Kidney epithelial cell (primary cell): ENCODE results near the gene ST3GAL5. TPM values are rescaled to one million over a fixed set of nuclear protein-coding genes. Genes with fewer than 3 reads are reported as not detected.

ENCODE experiments used
- DNase-seq: peaks from one replicate; pipeline ENCODE4 v3.0.0-alpha.2; 2010; ENCODE audit warnings: low read depth
- H3K27me3 ChIP-seq: 2 replicates; pipeline ENCODE4 v1.6.0; 2011; ENCODE audit warnings: low read length; ENCODE audit not compliant: control insufficient read depth, insufficient read depth
- H3K36me3 ChIP-seq: 2 replicates; pipeline ENCODE4 v1.5.1; 2011; ENCODE audit warnings: low read length; ENCODE audit not compliant: control insufficient read depth, insufficient read depth
- H3K4me3 ChIP-seq: 2 replicates; pipeline ENCODE4 v1.5.1; 2011; ENCODE audit warnings: low read depth, mild to moderate bottlenecking, control low read depth, low read length
- CTCF ChIP-seq: IDR thresholded peaks from 2 replicates; pipeline ENCODE4 v1.5.1; 2011; ENCODE audit warnings: mild to moderate bottlenecking, moderate library complexity, low read length, control low read depth, inconsistent platforms; ENCODE audit not compliant: insufficient read depth, poor library complexity, severe bottlenecking
- total RNA-seq: library from RNA; depleted of rRNA; stranded (reverse); fragments of >200 nt; gene quantifications from 2 replicates; pipeline ENCODE4 v1.2.3, GENCODE V29; 2015

Gene ST3GAL5
- total RNA-seq, 1 donor from 2014 or later: 3.0 TPM

- DNase-seq: no peak
- TF ChIP-seq CTCF: no peak
- no peaks in the 10 kb centered on the region for H3K36me3 ChIP-seq
- no peak overlapping the region for H3K4me3 ChIP-seq
- H3K27me3 ChIP-seq: peaks cover 8% of the 10 kb centered on the region
Observed at GRCh38 chr2:85789271-85789670, 99.5 kb downstream of the ST3GAL5 start.

GRCh38 chr2:85788603-85789002 is 100.2 kb downstream of the ST3GAL5 start:
- Histone ChIP-seq H3K27me3 (peaks cover 8% of the 10 kb centered on the region), H3K4me3 (no peak overlapping the region), H3K36me3 (no peaks in the 10 kb centered on the region)
- no peak for TF ChIP-seq CTCF
- no peak for DNase-seq

GRCh38 chr2:85787981-85788340 is 100.8 kb downstream of the ST3GAL5 start:
- DNase-seq: no peak
- H3K4me3 ChIP-seq: no peak overlapping the region
- peaks cover 8% of the 10 kb centered on the region for H3K27me3 ChIP-seq
- no peaks in the 10 kb centered on the region for H3K36me3 ChIP-seq
- TF ChIP-seq CTCF: no peak

GRCh38 chr2:85787282-85787980 is 101.4 kb downstream of the ST3GAL5 start:
- H3K27me3 ChIP-seq: peaks cover 8% of the 10 kb centered on the region
- no peaks in the 10 kb centered on the region for H3K36me3 ChIP-seq
- no peak for DNase-seq
- TF ChIP-seq CTCF: no peak
- no peak overlapping the region for H3K4me3 ChIP-seq

Other genes starting within 250 kb of the ST3GAL5 start
- not detected in 2 replicates for gene SFTPB, start 220.8 kb downstream of the ST3GAL5 start, total RNA-seq
- not detected in 2 replicates for gene GNLY, start 194.6 kb downstream of the ST3GAL5 start, total RNA-seq
- gene ATOH8, start 135.0 kb downstream of the ST3GAL5 start, total RNA-seq: 0.41 and 1.0 TPM in 2 replicates
- gene POLR1A, start 216.9 kb upstream of the ST3GAL5 start, total RNA-seq: 33.7 and 36.8 TPM in 2 replicates
- gene PTCD3, start 217.2 kb upstream of the ST3GAL5 start, total RNA-seq: 48.9 and 66.1 TPM in 2 replicates